HG02884 (cell line): Measurements from ENCODE around the gene MAGI1.
"Not testable (repeated sequence)": the region's sequence is repeated elsewhere in the genome, so short reads cannot be mapped to it uniquely, and the experiment has no call there.

ENCODE experiments used
- ATAC-seq: cut with Tn5 transposase; IDR thresholded peaks from one replicate; pipeline ENCODE4 v1.9.1; 2021; ENCODE audit warnings: mild to moderate bottlenecking, moderate library complexity; ENCODE audit not compliant: unreplicated experiment

The MAGI1 gene

GRCh38 chr3:66041116-66041515, 2.4 kb upstream of the MAGI1 start:
- no peak for ATAC-seq

- ATAC-seq = no peak
Measured at GRCh38 chr3:66039590-66039887, 821 bp upstream of the MAGI1 start.

GRCh38 chr3:66038384-66038725, 363 bp downstream of the MAGI1 start:
- peak; percentile 24 for ATAC-seq

- no peak for ATAC-seq
Measured at GRCh38 chr3:66037986-66038369, 740 bp downstream of the MAGI1 start.

GRCh38 chr3:66037330-66037985, 1.3 kb downstream of the MAGI1 start:
- no peak for ATAC-seq

- ATAC-seq = no peak
Measured at GRCh38 chr3:66036586-66037148, 2.1 kb downstream of the MAGI1 start.

- no peak for ATAC-seq
Measured at GRCh38 chr3:66035763-66036477, 2.8 kb downstream of the MAGI1 start.

- no peak for ATAC-seq
Measured at GRCh38 chr3:66033241-66034138, 5.2 kb downstream of the MAGI1 start.

- ATAC-seq = no peak
Measured at GRCh38 chr3:66031102-66031698, 7.5 kb downstream of the MAGI1 start.

- no peak for ATAC-seq
Measured at GRCh38 chr3:66029443-66029842, 9.3 kb downstream of the MAGI1 start.

GRCh38 chr3:66029014-66029413, 9.7 kb downstream of the MAGI1 start:
- ATAC-seq = no peak

- ATAC-seq = no peak
Measured at GRCh38 chr3:66028457-66028856, 10.3 kb downstream of the MAGI1 start.

GRCh38 chr3:66027099-66027498, 11.6 kb downstream of the MAGI1 start:
- not testable (repeated sequence) for ATAC-seq

GRCh38 chr3:66023738-66024385, 14.9 kb downstream of the MAGI1 start:
- no peak for ATAC-seq

- no peak for ATAC-seq
Measured at GRCh38 chr3:66023229-66023628, 15.5 kb downstream of the MAGI1 start.

- ATAC-seq = no peak
Measured at GRCh38 chr3:66021731-66022131, 17.0 kb downstream of the MAGI1 start.

- ATAC-seq = no peak
Measured at GRCh38 chr3:66019896-66020295, 18.8 kb downstream of the MAGI1 start.

- ATAC-seq = no peak
Measured at GRCh38 chr3:66018057-66019033, 20.4 kb downstream of the MAGI1 start.

- ATAC-seq = no peak
Measured at GRCh38 chr3:66017591-66017990, 21.1 kb downstream of the MAGI1 start.

GRCh38 chr3:66017084-66017483, 21.6 kb downstream of the MAGI1 start:
- ATAC-seq = no peak
